ENCODE results near the gene LMO1. TPM values are rescaled to one million over a fixed set of nuclear protein-coding genes. Genes with fewer than 3 reads are reported as not detected.

The LMO1 gene
- total RNA-seq, 1 donor from 2014 or later, result 1.8 TPM

DNA sequence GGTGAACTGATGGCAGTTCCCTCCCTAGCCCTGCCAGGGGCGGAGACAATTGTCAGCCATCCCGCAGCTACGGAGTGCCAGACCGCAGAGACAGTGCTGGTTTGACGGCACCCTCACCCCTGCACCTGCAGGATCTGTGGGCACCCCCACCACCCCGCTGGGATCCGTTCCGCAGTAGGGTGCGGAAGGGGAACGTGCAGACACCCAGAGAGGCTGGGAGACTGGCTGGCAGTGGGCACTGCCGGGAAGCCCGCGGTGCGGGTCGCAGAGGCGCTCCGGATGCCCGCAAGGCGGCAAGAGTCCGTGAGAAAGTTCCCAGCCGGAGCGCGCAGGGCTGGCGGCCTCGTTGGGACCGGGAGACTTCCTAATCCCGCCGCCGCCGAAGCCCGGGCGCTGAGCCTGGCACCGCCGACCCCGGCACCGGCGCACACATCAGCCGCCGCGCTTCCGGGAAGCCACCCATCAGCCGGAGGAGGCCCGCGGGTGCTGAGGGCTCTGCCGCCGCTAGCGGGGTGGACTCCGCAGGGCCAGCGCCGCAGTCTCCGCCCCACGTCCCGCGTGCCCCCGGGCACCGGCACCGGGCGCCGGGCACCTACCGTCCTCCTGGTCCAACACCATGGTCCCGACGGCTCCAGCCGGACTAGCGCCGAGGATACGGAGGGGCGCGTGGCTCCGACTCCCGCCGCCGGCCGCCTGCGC, 4.3 kb upstream of the LMO1 start:
- Mint-ChIP-seq H3K4me1 (peaks cover 20% of the 10 kb centered on the region), H3K27ac (ENCODE audit: unreplicated experiment) (no peak overlapping the region), H3K9me3 (no peaks in the 10 kb centered on the region), H3K36me3 (ENCODE audit: low read depth) (no peaks in the 10 kb centered on the region), H3K4me3 (peak overlapping the region; percentile 35), H3K27me3 (ENCODE audit: low read depth) (peaks cover 86% of the 10 kb centered on the region)
- no peak for DNase-seq (ENCODE audit: low read depth, low spot score)
- TF ChIP-seq, protein P1, sequence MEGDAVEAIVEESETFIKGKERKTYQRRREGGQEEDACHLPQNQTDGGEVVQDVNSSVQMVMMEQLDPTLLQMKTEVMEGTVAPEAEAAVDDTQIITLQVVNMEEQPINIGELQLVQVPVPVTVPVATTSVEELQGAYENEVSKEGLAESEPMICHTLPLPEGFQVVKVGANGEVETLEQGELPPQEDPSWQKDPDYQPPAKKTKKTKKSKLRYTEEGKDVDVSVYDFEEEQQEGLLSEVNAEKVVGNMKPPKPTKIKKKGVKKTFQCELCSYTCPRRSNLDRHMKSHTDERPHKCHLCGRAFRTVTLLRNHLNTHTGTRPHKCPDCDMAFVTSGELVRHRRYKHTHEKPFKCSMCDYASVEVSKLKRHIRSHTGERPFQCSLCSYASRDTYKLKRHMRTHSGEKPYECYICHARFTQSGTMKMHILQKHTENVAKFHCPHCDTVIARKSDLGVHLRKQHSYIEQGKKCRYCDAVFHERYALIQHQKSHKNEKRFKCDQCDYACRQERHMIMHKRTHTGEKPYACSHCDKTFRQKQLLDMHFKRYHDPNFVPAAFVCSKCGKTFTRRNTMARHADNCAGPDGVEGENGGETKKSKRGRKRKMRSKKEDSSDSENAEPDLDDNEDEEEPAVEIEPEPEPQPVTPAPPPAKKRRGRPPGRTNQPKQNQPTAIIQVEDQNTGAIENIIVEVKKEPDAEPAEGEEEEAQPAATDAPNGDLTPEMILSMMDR (conservative IDR thresholded peaks at IDR 0.05), result no peak

DNA sequence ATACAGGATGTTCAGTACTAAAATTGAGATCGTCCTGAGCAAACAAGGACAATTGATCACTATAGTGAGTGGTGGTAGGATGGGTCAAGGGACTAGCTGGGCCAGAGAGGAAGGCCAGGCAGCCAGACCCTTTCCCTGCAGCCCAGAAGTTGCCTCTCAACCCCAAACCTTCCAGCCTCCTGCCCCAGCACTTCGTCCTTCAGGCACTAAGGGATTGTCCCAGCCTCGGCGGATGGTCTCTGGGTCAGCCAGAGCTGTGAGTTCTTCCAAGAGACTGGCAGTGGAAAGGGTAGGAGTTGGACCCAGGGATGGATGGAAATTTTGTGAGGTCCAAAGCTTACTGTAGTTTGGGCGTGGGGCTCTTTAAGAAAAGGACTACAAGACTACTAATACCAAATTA, 3.6 kb upstream of the LMO1 start:
- no peaks in the 10 kb centered on the region for H3K36me3 Mint-ChIP-seq (ENCODE audit: low read depth)
- no peak for DNase-seq (ENCODE audit: low read depth, low spot score)
- H3K4me3 Mint-ChIP-seq, result peak overlapping the region; percentile 35
- no peak overlapping the region for H3K27ac Mint-ChIP-seq (ENCODE audit: unreplicated experiment)
- H3K27me3 Mint-ChIP-seq (ENCODE audit: low read depth), result peaks cover 85% of the 10 kb centered on the region
- TF ChIP-seq, protein P1 (conservative IDR thresholded peaks at IDR 0.05), result no peak
- H3K9me3 Mint-ChIP-seq, result no peaks in the 10 kb centered on the region
- peaks cover 20% of the 10 kb centered on the region for H3K4me1 Mint-ChIP-seq

DNA sequence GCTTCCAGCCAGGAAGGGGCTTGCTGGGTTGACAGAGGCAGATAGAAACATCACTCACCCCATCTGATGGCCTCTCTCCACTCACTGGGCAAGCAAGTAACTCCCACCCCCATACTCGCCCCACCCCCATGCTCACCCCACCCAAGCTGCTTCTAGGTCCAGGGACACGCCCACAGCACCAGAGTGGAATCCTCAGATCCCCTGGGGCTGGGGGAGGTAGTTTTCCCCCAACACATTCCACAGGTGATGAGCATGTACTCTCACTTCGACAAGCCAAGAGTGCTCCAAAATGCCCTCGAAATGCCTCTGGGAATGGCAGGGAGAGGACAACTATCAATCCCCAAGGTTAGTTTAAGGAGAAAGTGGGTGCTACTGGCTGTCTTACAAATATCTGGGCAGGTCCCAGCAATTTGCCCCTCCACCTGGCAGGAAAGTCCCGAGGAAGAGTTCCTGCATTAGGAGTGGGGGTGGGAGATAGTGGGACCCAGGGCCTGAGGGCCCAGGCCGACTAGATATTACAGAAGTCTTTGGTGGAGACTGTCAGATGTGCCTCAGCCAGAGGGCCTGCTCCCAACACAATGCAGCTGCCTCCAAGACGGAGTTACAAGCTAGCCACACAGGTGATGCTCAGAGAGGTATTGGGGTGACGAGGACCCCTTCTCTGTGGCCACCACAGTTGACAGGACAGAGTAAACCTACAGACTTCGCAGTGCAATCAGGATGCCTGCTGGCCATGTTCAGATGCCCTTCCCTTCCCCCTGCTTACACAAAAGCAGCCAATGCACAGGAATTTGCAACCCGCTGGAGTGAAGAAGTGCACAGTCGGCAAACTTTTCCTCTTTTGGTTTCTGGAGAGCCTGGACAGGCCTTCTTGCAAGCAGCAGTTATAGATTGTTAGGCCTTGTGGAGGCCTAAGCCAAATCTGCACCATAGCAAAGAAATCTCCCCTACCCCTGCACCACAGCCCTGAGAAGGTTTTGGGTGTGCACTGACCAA, 2.9 kb upstream of the LMO1 start:
- H3K4me1 Mint-ChIP-seq, result peaks cover 20% of the 10 kb centered on the region
- TF ChIP-seq, protein P1 (conservative IDR thresholded peaks at IDR 0.05), result no peak
- peaks cover 85% of the 10 kb centered on the region for H3K27me3 Mint-ChIP-seq (ENCODE audit: low read depth)
- H3K9me3 Mint-ChIP-seq, result no peaks in the 10 kb centered on the region
- peak overlapping the region; percentile 35 for H3K4me3 Mint-ChIP-seq
- DNase-seq (ENCODE audit: low read depth, low spot score), result no peak
- H3K27ac Mint-ChIP-seq (ENCODE audit: unreplicated experiment), result no peak overlapping the region
- H3K36me3 Mint-ChIP-seq (ENCODE audit: low read depth), result no peaks in the 10 kb centered on the region

DNA sequence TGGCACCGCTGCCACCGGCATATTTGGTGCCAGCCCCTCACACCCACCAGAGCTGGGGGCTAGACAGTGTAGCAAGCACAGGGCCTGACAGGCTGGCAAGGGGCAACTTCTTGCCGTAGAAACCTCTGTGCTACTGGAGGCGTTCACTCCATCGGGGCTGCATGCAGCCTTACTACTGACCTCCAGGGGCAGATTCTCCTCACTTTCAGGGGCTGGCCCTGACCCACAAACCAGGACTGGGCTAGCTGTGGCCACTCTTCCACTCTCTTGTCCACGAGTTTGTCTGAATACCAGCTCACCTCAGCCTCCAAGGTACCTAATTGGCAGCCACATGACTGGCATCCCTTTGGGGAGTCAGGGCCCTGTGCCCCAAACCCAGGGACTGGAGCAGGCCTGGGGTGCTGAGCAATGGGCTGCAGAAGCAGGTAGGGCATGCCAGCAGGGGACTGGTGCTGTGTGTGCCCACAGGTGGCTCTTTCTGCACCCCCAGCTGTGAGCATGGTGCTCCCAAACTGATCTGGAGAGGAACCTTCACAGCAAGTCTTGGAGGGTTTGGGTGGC, 2.1 kb upstream of the LMO1 start:
- H3K4me3 Mint-ChIP-seq, result peak overlapping the region; percentile 57
- no peak overlapping the region for H3K27ac Mint-ChIP-seq (ENCODE audit: unreplicated experiment)
- no peak for DNase-seq (ENCODE audit: low read depth, low spot score)
- no peaks in the 10 kb centered on the region for H3K36me3 Mint-ChIP-seq (ENCODE audit: low read depth)
- H3K27me3 Mint-ChIP-seq (ENCODE audit: low read depth), result peaks cover 85% of the 10 kb centered on the region
- TF ChIP-seq, protein P1 (conservative IDR thresholded peaks at IDR 0.05), result peak; percentile 47
- no peaks in the 10 kb centered on the region for H3K9me3 Mint-ChIP-seq
- H3K4me1 Mint-ChIP-seq, result peaks cover 20% of the 10 kb centered on the region

DNA sequence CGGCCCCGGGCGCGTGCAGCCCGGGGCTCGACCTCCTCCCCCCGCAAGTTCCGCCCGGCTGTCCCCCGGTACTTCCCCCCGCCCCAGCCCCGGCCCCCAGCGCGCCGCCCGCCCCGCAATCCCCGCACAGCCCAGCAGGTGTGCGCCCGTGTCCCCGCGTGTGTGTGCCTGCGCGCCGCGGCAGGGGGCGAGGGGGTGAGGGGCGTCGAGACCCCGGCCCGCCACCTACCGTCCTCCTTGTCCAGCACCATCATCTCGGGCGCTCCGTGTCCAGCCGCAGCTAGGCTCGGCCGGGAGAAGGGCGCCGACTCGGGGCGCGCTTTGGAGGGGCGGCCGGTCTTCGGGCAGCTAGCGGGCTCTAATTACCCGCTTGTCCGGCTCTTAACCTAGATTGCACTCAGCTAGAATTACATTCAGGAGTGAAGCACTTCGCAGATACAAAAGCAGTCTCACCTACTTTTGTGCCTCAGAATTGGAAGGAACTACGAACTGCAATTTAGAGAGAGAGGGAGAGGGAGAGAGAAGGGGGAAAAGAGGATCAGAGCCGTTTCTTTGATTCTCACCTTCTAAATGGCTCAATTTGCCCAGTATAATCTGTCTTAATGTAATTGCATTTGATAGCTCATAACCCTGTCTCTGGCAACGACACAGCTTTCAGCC, 439 bp downstream of the LMO1 start:
- no peak for DNase-seq (ENCODE audit: low read depth, low spot score)
- H3K9me3 Mint-ChIP-seq, result no peaks in the 10 kb centered on the region
- TF ChIP-seq, protein P1 (conservative IDR thresholded peaks at IDR 0.05), result no peak
- H3K4me1 Mint-ChIP-seq, result peaks cover 8% of the 10 kb centered on the region
- peak overlapping the region; percentile 89 for H3K4me3 Mint-ChIP-seq
- peaks cover 71% of the 10 kb centered on the region for H3K27me3 Mint-ChIP-seq (ENCODE audit: low read depth)
- H3K36me3 Mint-ChIP-seq (ENCODE audit: low read depth), result no peaks in the 10 kb centered on the region
- no peak overlapping the region for H3K27ac Mint-ChIP-seq (ENCODE audit: unreplicated experiment)

Data from neural crest cell (in vitro differentiated cells).